Prostate gland (tissue), 2 donors: ENCODE measurements around the gene CSF2. TPM values are rescaled to one million over a fixed set of nuclear protein-coding genes. Genes with fewer than 3 reads are reported as not detected.

ENCODE experiments used
- DNase-seq: peaks from one replicate; pipeline ENCODE4 v3.0.0-alpha.2; 2019; ENCODE audit warnings: low spot score
- H3K27ac ChIP-seq, 2 donors: fragments of 200-600 bp; sonication (generic); 2 replicates each; pipeline ENCODE4 v1.5.1; 2017 to 2019
- H3K27me3 ChIP-seq: fragments of 200-600 bp; sonication (generic); replicated peaks from 2 replicates; pipeline ENCODE4 v1.5.1; 2019; ENCODE audit not compliant: insufficient read depth
- H3K36me3 ChIP-seq, 2 donors: fragments of 200-600 bp; sonication (generic); 1 replicate in 1 of 2; 2 replicates in 1 of 2; pipeline versions ENCODE4 v1.5.1 to v1.8.1; 2017 to 2019
- H3K4me1 ChIP-seq: fragments of 200-600 bp; sonication (generic); replicated peaks from 2 replicates; pipeline ENCODE4 v1.5.1; 2019
- H3K4me3 ChIP-seq, 2 donors: fragments of 200-600 bp; sonication (generic); 2 replicates each; pipeline ENCODE4 v1.5.1; 2017 to 2019
- H3K9me3 ChIP-seq: fragments of 200-600 bp; sonication (generic); 2 replicates; pipeline ENCODE4 v1.5.1; 2017
- POLR2A ChIP-seq: fragments of 450-650 bp; IDR thresholded peaks from one replicate; pipeline ENCODE4 v1.6.1; 2016; ENCODE audit warnings: antibody characterized with exemption, mild to moderate bottlenecking
- POLR2AphosphoS5 ChIP-seq: sonication (generic); formaldehyde crosslinking; IDR thresholded peaks from one replicate; pipeline ENCODE4 v1.6.1; 2017; ENCODE audit warnings: antibody characterized with exemption
- WGBS: methylation state at CpG from one replicate; pipeline ENCODE4 v1.1.5; 2018; 5-methylcytosine and 5-hydroxymethylcytosine counted together
- intact Hi-C: fragments of 100-400 bp; cut with DNase I; formaldehyde crosslinking; loops from one replicate; pipeline ENCODE4 v1.14.2; 2022
- total RNA-seq, 2 donors: library from RNA; depleted of rRNA; stranded (reverse); fragments of >200 nt; gene quantifications; one replicate each; pipeline ENCODE4 v1.1.0, GENCODE V29; 2016
- TF ChIP-seq, protein P1 (sequence below), 4 experiments: fragments of 200-600 bp in 2 of 4; fragments of 450-650 bp in 2 of 4; sonication (generic) in 2 of 4; IDR thresholded peaks; 1 replicate in 3 of 4; 2 replicates in 1 of 4; pipeline ENCODE4 v1.5.1; 2016 to 2019; ENCODE audit warnings: antibody characterized with exemption in 4 of 4, mild to moderate bottlenecking in 2 of 4, moderate library complexity in 2 of 4

The CSF2 gene
- total RNA-seq, 2 donors from 2014 or later, result not detected

DNA sequence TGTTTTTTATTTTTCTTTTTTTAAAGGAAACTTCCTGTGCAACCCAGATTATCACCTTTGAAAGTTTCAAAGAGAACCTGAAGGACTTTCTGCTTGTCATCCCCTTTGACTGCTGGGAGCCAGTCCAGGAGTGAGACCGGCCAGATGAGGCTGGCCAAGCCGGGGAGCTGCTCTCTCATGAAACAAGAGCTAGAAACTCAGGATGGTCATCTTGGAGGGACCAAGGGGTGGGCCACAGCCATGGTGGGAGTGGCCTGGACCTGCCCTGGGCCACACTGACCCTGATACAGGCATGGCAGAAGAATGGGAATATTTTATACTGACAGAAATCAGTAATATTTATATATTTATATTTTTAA is 2.1 kb downstream of the CSF2 start:
- H3K36me3 ChIP-seq, result no peaks in the 10 kb centered on the region
- WGBS, result 88% methylated on average over 2 of the region's 2 CpGs
- H3K4me3 ChIP-seq, result no peak overlapping the region
- no peak overlapping the region for H3K27ac ChIP-seq
- intact Hi-C loops, result no loop called here
- H3K27me3 ChIP-seq, result no peaks in the 10 kb centered on the region
- no peak for DNase-seq
- H3K9me3 ChIP-seq, result no peaks in the 10 kb centered on the region
- H3K4me1 ChIP-seq, result no peaks in the 10 kb centered on the region
- TF ChIP-seq POLR2A, result no peak
- TF ChIP-seq, protein P1, sequence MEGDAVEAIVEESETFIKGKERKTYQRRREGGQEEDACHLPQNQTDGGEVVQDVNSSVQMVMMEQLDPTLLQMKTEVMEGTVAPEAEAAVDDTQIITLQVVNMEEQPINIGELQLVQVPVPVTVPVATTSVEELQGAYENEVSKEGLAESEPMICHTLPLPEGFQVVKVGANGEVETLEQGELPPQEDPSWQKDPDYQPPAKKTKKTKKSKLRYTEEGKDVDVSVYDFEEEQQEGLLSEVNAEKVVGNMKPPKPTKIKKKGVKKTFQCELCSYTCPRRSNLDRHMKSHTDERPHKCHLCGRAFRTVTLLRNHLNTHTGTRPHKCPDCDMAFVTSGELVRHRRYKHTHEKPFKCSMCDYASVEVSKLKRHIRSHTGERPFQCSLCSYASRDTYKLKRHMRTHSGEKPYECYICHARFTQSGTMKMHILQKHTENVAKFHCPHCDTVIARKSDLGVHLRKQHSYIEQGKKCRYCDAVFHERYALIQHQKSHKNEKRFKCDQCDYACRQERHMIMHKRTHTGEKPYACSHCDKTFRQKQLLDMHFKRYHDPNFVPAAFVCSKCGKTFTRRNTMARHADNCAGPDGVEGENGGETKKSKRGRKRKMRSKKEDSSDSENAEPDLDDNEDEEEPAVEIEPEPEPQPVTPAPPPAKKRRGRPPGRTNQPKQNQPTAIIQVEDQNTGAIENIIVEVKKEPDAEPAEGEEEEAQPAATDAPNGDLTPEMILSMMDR (IDR thresholded peaks at IDR 0.05), result no peak
- TF ChIP-seq POLR2AphosphoS5, result no peak

DNA sequence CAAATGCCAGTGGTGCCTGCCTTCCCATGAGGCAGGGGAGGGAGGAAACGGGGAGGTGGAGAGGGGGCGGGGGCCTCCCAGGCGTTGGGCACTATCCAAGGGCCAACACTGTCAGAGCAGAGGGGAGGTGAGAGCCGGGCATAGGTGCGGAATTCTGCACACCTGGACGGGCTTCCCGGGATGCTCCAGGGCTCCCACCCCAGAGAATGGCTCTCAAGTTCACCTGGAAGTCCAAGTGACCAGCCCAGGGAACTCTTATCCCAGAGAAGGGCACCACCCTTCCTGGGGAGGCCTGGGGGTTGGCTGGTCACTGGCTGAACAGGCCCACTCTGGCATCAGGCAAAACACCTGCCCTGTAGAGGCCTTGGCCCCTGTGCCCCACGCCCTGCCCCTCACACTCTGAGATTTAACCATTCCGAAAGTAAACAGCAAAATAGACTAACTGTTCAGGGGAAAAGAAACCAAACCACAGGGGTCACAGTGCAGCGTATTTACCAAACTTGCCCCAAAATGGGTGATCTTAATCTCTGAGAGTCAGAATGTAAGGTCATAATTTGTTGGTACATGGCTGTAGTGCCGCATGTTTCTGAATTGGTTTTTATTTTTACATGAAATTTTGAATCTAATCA is 2.7 kb downstream of the CSF2 start:
- Histone ChIP-seq H3K4me1 (no peaks in the 10 kb centered on the region), H3K27me3 (no peaks in the 10 kb centered on the region), H3K27ac (no peak overlapping the region), H3K4me3 (no peak overlapping the region), H3K36me3 (no peaks in the 10 kb centered on the region), H3K9me3 (no peaks in the 10 kb centered on the region)
- intact Hi-C loops, result no loop called here
- 79% methylated on average over 11 of the region's 11 CpGs for WGBS
- DNase-seq, result no peak
- TF ChIP-seq POLR2A, result no peak
- TF ChIP-seq POLR2AphosphoS5, result no peak
- TF ChIP-seq, protein P1 (IDR thresholded peaks at IDR 0.05), result no peak

DNA sequence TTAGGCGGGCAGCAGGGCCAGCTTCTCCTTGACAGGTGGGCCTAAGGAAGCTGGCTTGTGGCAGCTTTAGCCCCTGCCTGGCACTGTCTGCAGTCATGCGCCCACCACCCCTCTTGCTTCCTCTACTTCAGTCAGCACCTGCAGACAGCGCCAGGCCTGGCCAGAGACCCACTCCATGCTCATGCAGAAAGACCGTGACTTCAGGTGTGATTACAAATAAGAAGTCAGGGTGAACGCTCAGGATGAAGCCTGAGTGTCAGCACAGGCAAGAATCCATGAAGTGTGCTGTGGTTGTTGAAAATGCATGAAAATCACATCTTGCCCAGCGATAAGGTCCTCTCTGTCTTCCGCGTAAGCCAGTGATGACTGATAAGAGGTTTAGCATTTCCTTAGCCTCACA is 3.4 kb downstream of the CSF2 start:
- no peaks in the 10 kb centered on the region for H3K9me3 ChIP-seq
- no peaks in the 10 kb centered on the region for H3K27me3 ChIP-seq
- no peak for DNase-seq
- H3K27ac ChIP-seq, result no peak overlapping the region
- no peaks in the 10 kb centered on the region for H3K4me1 ChIP-seq
- 91% methylated on average over 8 of the region's 8 CpGs for WGBS
- intact Hi-C loops, result no loop called here
- no peak for TF ChIP-seq POLR2AphosphoS5
- TF ChIP-seq, protein P1 (IDR thresholded peaks at IDR 0.05), result no peak
- no peak for TF ChIP-seq POLR2A
- H3K4me3 ChIP-seq, result no peak overlapping the region
- no peaks in the 10 kb centered on the region for H3K36me3 ChIP-seq

DNA sequence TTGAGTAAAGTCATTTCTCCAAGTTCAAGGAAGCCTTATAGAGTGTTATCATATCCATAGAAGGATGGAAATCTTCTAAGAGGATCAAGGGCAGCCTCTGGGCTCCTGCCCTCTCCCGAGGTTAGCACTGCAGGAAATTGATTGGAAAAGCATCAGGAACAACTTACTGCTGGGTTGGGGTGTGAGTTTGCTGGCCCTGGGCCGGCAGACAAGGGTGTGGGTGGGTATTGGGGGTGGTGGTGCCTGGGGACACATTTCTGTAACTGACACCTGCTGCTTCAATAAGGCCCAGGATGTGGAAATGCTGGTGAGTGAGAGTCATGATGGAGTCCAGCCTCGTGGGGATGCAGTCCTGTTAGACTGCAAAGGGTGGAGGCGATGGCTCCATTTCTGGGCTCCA is 5.5 kb downstream of the CSF2 start:
- Histone ChIP-seq H3K27me3 (no peaks in the 10 kb centered on the region), H3K4me3 (no peak overlapping the region), H3K4me1 (no peaks in the 10 kb centered on the region), H3K27ac (no peak overlapping the region), H3K36me3 (no peaks in the 10 kb centered on the region), H3K9me3 (no peaks in the 10 kb centered on the region)
- DNase-seq, result no peak
- TF ChIP-seq POLR2AphosphoS5 (no peak), POLR2A (no peak)
- TF ChIP-seq, protein P1 (IDR thresholded peaks at IDR 0.05), result no peak
- intact Hi-C loops, result no loop called here
- WGBS, result 74% methylated on average over 4 of the region's 4 CpGs

DNA sequence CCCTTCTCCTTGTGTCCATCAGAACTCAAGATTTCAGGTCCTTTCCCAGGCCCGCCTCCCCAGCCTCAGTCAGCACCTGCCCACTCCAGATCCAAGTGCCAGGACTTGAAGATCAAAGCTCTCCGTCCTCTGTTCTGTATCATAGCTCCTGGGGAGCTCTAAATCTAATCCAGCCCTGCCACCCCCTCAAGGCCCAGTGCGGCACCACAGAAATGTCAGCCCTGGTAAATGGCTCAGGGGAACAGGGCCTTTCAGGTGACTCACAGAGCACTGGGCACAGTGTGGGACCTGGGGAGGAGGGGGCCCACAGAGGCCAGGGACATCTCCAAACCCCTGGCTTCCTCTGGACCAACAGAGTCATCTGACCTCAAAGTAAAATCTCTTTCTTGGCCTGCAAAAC is 6.0 kb downstream of the CSF2 start:
- H3K4me1 ChIP-seq, result no peaks in the 10 kb centered on the region
- no peak for TF ChIP-seq POLR2A
- no peak for TF ChIP-seq POLR2AphosphoS5
- TF ChIP-seq, protein P1 (IDR thresholded peaks at IDR 0.05), result no peak

More for the DNA sequence above, 6.0 kb downstream of the CSF2 start:
- Histone ChIP-seq H3K27ac (no peak overlapping the region), H3K36me3 (no peaks in the 10 kb centered on the region), H3K27me3 (no peaks in the 10 kb centered on the region), H3K9me3 (no peaks in the 10 kb centered on the region), H3K4me3 (no peak overlapping the region)
- no peak for DNase-seq
- intact Hi-C loops, result no loop called here
- 97% methylated on average over 3 of the region's 3 CpGs for WGBS
